ENCODE results near the gene NCKAP5. TPM values are rescaled to one million over a fixed set of nuclear protein-coding genes. Genes with fewer than 3 reads are reported as not detected.

NCKAP5 gene
- polyA plus RNA-seq, 3 donors = not detected

- no peak overlapping the region for H3K27ac ChIP-seq (ENCODE audit: low read depth in 1 of 2, low read length in 2 of 2)
- H3K4me1 ChIP-seq (ENCODE audit: control insufficient read depth in 1 of 2, insufficient read depth in 2 of 2, low read length in 2 of 2) = no peaks in the 10 kb centered on the region
- H2AFZ ChIP-seq (ENCODE audit: insufficient read depth, low read depth, low read length, poor library complexity, severe bottlenecking) = no peak overlapping the region
- intact Hi-C loops (cut with micrococcal nuclease) = no loop called here
- H3K4me3 ChIP-seq (replicated peaks in 1 of 3; ENCODE audit: low read depth in 2 of 3, low read length in 3 of 3) = no peak overlapping the region
- H3K9me3 ChIP-seq (replicated peaks in 1 of 2; ENCODE audit: control insufficient read depth in 1 of 2, insufficient read depth in 1 of 2, low read length in 2 of 2) = no peaks in the 10 kb centered on the region
- no peak overlapping the region for H3K4me3 Mint-ChIP-seq
- no peak overlapping the region for H3K27ac Mint-ChIP-seq
- H3K9ac ChIP-seq (ENCODE audit: insufficient read depth, low read length, poor library complexity, severe bottlenecking) = no peak overlapping the region
- H3K9me3 Mint-ChIP-seq = peaks cover 0 to 8% (median 2%) of the 10 kb centered on the region in 7 donors
- TF ChIP-seq, protein P1, sequence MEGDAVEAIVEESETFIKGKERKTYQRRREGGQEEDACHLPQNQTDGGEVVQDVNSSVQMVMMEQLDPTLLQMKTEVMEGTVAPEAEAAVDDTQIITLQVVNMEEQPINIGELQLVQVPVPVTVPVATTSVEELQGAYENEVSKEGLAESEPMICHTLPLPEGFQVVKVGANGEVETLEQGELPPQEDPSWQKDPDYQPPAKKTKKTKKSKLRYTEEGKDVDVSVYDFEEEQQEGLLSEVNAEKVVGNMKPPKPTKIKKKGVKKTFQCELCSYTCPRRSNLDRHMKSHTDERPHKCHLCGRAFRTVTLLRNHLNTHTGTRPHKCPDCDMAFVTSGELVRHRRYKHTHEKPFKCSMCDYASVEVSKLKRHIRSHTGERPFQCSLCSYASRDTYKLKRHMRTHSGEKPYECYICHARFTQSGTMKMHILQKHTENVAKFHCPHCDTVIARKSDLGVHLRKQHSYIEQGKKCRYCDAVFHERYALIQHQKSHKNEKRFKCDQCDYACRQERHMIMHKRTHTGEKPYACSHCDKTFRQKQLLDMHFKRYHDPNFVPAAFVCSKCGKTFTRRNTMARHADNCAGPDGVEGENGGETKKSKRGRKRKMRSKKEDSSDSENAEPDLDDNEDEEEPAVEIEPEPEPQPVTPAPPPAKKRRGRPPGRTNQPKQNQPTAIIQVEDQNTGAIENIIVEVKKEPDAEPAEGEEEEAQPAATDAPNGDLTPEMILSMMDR (IDR thresholded peaks at IDR 0.05) = no peak
- no peak overlapping the region for H3K4me2 ChIP-seq (replicated peaks; ENCODE audit: extremely low read depth, low read length, poor library complexity, severe bottlenecking)
- H3K27me3 ChIP-seq (ENCODE audit: control insufficient read depth in 2 of 2, insufficient read depth in 2 of 2, low read length in 2 of 2) = no peaks in the 10 kb centered on the region
- no peaks in the 10 kb centered on the region for H3K79me2 ChIP-seq (ENCODE audit: insufficient read depth, low read length)
- no peaks in the 10 kb centered on the region for H4K20me1 ChIP-seq (ENCODE audit: insufficient read depth, low read length)
- no peaks in the 10 kb centered on the region for H3K36me3 ChIP-seq (replicated peaks in 1 of 2; ENCODE audit: control insufficient read depth in 1 of 2, insufficient read depth in 2 of 2, low read length in 2 of 2)
- WGBS (ENCODE audit: insufficient coverage) = 100% methylated on average over 1 of the region's 6 CpGs
- no peaks in the 10 kb centered on the region for H3K4me1 Mint-ChIP-seq
- H3K36me3 Mint-ChIP-seq = no peaks in the 10 kb centered on the region
- DNase-seq = no peak
- H3K27me3 Mint-ChIP-seq (ENCODE audit: low read depth in 3 of 3) = peaks cover 0 to 2% (median 0%) of the 10 kb centered on the region in 3 donors
Observed at GRCh38 chr2:132732694-132733093, 835.6 kb downstream of the NCKAP5 start.

DNA sequence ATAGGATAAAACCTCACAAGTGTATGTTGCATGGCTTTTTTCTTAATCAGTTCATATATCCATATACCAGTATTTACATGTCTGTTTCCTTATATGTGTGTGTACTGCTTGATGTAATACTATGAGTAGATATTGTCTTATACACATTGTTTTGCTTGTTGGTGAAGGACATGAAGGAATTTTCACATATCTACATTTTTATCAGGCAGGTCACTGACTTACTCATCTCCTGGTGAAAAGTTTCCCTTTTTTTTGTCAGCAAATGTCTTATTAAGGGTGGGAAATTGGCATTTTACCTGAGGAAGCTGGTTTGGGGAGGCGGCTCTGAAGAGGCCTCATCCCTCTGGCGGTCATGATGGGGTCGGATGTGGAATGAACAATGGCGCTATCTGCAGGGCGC, 836.8 kb downstream of the NCKAP5 start:
- 94% methylated on average over 5 of the region's 5 CpGs for WGBS (ENCODE audit: insufficient coverage)
- peaks cover 0 to 8% (median 2%) of the 10 kb centered on the region in 7 donors for H3K9me3 Mint-ChIP-seq
- Histone ChIP-seq H3K27ac (ENCODE audit: low read depth in 1 of 2, low read length in 2 of 2) (no peak overlapping the region), H2AFZ (ENCODE audit: insufficient read depth, low read depth, low read length, poor library complexity, severe bottlenecking) (no peak overlapping the region), H3K9ac (ENCODE audit: insufficient read depth, low read length, poor library complexity, severe bottlenecking) (no peak overlapping the region), H3K9me3 (replicated peaks in 1 of 2; ENCODE audit: control insufficient read depth in 1 of 2, insufficient read depth in 1 of 2, low read length in 2 of 2) (no peaks in the 10 kb centered on the region), H3K4me2 (replicated peaks; ENCODE audit: extremely low read depth, low read length, poor library complexity, severe bottlenecking) (no peak overlapping the region), H3K79me2 (ENCODE audit: insufficient read depth, low read length) (no peaks in the 10 kb centered on the region), H3K4me1 (ENCODE audit: control insufficient read depth in 1 of 2, insufficient read depth in 2 of 2, low read length in 2 of 2) (no peaks in the 10 kb centered on the region), H3K27me3 (ENCODE audit: control insufficient read depth in 2 of 2, insufficient read depth in 2 of 2, low read length in 2 of 2) (no peaks in the 10 kb centered on the region), H4K20me1 (ENCODE audit: insufficient read depth, low read length) (no peaks in the 10 kb centered on the region), H3K4me3 (replicated peaks in 1 of 3; ENCODE audit: low read depth in 2 of 3, low read length in 3 of 3) (no peak overlapping the region), H3K36me3 (replicated peaks in 1 of 2; ENCODE audit: control insufficient read depth in 1 of 2, insufficient read depth in 2 of 2, low read length in 2 of 2) (no peaks in the 10 kb centered on the region)
- DNase-seq = no peak
- intact Hi-C loops (cut with micrococcal nuclease) = no loop called here
- no peaks in the 10 kb centered on the region for H3K36me3 Mint-ChIP-seq
- H3K27ac Mint-ChIP-seq = no peak overlapping the region
- TF ChIP-seq, protein P1 (IDR thresholded peaks at IDR 0.05) = no peak
- no peaks in the 10 kb centered on the region for H3K4me1 Mint-ChIP-seq
- H3K27me3 Mint-ChIP-seq (ENCODE audit: low read depth in 3 of 3) = peaks cover 0 to 2% (median 0%) of the 10 kb centered on the region in 3 donors
- no peak overlapping the region for H3K4me3 Mint-ChIP-seq
